Measurements from ENCODE around the gene HOXC6.

HOXC6 gene

GRCh38 chr12:54002915-54003389 lies 25.3 kb upstream of the HOXC6 start:
- no peak for DNase-seq

- DNase-seq: no peak
These were observed 24.6 kb upstream of the HOXC6 start for GRCh38 chr12:54003625-54004024.

- DNase-seq: no peak
These were observed 24.0 kb upstream of the HOXC6 start for GRCh38 chr12:54004063-54004840.

- no peak for DNase-seq
These were observed 23.3 kb upstream of the HOXC6 start for GRCh38 chr12:54004841-54005530.

GRCh38 chr12:54005531-54005852 lies 22.7 kb upstream of the HOXC6 start:
- DNase-seq: no peak

GRCh38 chr12:54005853-54006558 lies 22.2 kb upstream of the HOXC6 start:
- DNase-seq: no peak

- no peak for DNase-seq
These were observed 21.6 kb upstream of the HOXC6 start for GRCh38 chr12:54006559-54007220.

GRCh38 chr12:54007538-54008259 lies 20.5 kb upstream of the HOXC6 start:
- DNase-seq: no peak

GRCh38 chr12:54008260-54008552 lies 20.0 kb upstream of the HOXC6 start:
- DNase-seq: no peak

GRCh38 chr12:54009171-54010052 lies 18.8 kb upstream of the HOXC6 start:
- no peak for DNase-seq

- no peak for DNase-seq
These were observed 17.9 kb upstream of the HOXC6 start for GRCh38 chr12:54010053-54010971.

- no peak for DNase-seq
These were observed 17.1 kb upstream of the HOXC6 start for GRCh38 chr12:54010972-54011664.

- DNase-seq: no peak
These were observed 16.3 kb upstream of the HOXC6 start for GRCh38 chr12:54011665-54012532.

- DNase-seq: no peak
These were observed 15.4 kb upstream of the HOXC6 start for GRCh38 chr12:54012631-54013409.

GRCh38 chr12:54014377-54015017 lies 13.7 kb upstream of the HOXC6 start:
- DNase-seq: no peak

GRCh38 chr12:54015018-54015931 lies 13.0 kb upstream of the HOXC6 start:
- no peak for DNase-seq

- DNase-seq: no peak
These were observed 12.2 kb upstream of the HOXC6 start for GRCh38 chr12:54016051-54016450.

Measured in NCI-H1436 treated with DMSO at 0.1 percent for 48 hours (cell line).